ENCODE measurements around the gene TAS1R2.
"Not testable (repeated sequence)": the region's sequence is repeated elsewhere in the genome, so short reads cannot be mapped to it uniquely, and the experiment has no call there.

The TAS1R2 gene

GRCh38 chr1:18883636-18884418 lies 24.4 kb upstream of the TAS1R2 start:
- FAIRE-seq = no peak

- FAIRE-seq = no peak
Measured at GRCh38 chr1:18883079-18883478, 23.6 kb upstream of the TAS1R2 start.

GRCh38 chr1:18882486-18882885 lies 23.0 kb upstream of the TAS1R2 start:
- FAIRE-seq = no peak

GRCh38 chr1:18881642-18882431 lies 22.4 kb upstream of the TAS1R2 start:
- no peak for FAIRE-seq

GRCh38 chr1:18881164-18881563 lies 21.7 kb upstream of the TAS1R2 start:
- no peak for FAIRE-seq

- FAIRE-seq = no peak
Measured at GRCh38 chr1:18880585-18880984, 21.1 kb upstream of the TAS1R2 start.

GRCh38 chr1:18879791-18880309 lies 20.4 kb upstream of the TAS1R2 start:
- no peak for FAIRE-seq

- no peak for FAIRE-seq
Measured at GRCh38 chr1:18879215-18879790, 19.8 kb upstream of the TAS1R2 start.

- FAIRE-seq = no peak
Measured at GRCh38 chr1:18878538-18879214, 19.2 kb upstream of the TAS1R2 start.

- FAIRE-seq = no peak
Measured at GRCh38 chr1:18877282-18877681, 17.8 kb upstream of the TAS1R2 start.

GRCh38 chr1:18876210-18876609 lies 16.8 kb upstream of the TAS1R2 start:
- no peak for FAIRE-seq

- no peak for FAIRE-seq
Measured at GRCh38 chr1:18875796-18876128, 16.3 kb upstream of the TAS1R2 start.

GRCh38 chr1:18875107-18875795 lies 15.8 kb upstream of the TAS1R2 start:
- no peak for FAIRE-seq

- no peak for FAIRE-seq
Measured at GRCh38 chr1:18874600-18874999, 15.1 kb upstream of the TAS1R2 start.

- FAIRE-seq = no peak
Measured at GRCh38 chr1:18874036-18874435, 14.6 kb upstream of the TAS1R2 start.

GRCh38 chr1:18872071-18872611 lies 12.7 kb upstream of the TAS1R2 start:
- FAIRE-seq = no peak

- no peak for FAIRE-seq
Measured at GRCh38 chr1:18871401-18872070, 12.1 kb upstream of the TAS1R2 start.

- no peak for FAIRE-seq
Measured at GRCh38 chr1:18870957-18871356, 11.5 kb upstream of the TAS1R2 start.

- FAIRE-seq = not testable (repeated sequence)
Measured at GRCh38 chr1:18870595-18870865, 11.1 kb upstream of the TAS1R2 start.

GRCh38 chr1:18869847-18870594 lies 10.6 kb upstream of the TAS1R2 start:
- no peak for FAIRE-seq

GRCh38 chr1:18868801-18869424 lies 9.5 kb upstream of the TAS1R2 start:
- FAIRE-seq = no peak
